Posterior vena cava (tissue), 2 donors: Measurements from ENCODE around the gene BTD. TPM values are rescaled to one million over a fixed set of nuclear protein-coding genes. Genes with fewer than 3 reads are reported as not detected.
"Not testable (repeated sequence)": the region's sequence is repeated elsewhere in the genome, so short reads cannot be mapped to it uniquely, and the experiment has no call there.

Experiments
- DNase-seq: peaks from one replicate; pipeline ENCODE4 v3.0.0-alpha.2; 2020; ENCODE audit warnings: low spot score
- intact Hi-C, 2 donors: fragments of 100-400 bp; cut with DNase I; formaldehyde crosslinking; loops; one replicate each; pipeline versions ENCODE4 v1.14.1 to v1.14.2; 2022 to 2023
- total RNA-seq, 2 donors: library from RNA; stranded (reverse); fragmentation: NEBNext Ultra II Directional; extraction: Animal tissue kit (Norgen Biotek cat#: 25700); gene quantifications; one replicate each; pipeline ENCODE4 v1.2.1, GENCODE V29; 2021
- donor health status: DM: yes; HTN: yes; CAD: no.
- donor health status: DM: yes; HTN: yes; CAD: no.

BTD gene
- total RNA-seq, 2 donors from 2014 or later, result 13.3 to 18.1 TPM

DNA sequence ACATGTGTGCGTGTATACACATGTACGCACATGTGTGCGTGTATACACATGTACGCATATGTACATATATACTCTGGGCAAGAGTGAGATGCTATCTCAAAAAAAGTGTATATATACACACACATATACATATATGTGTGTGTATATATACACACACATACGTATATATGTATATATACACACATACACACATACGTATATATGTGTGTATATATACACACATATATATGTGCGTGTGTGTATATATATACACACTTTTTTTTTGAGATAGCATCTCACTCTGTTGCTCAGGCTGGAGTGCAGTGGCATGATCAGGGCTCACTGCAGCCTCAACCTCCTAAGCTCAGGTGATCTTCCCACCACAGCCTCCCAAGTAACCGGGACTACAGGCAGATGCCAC lies 8.6 kb upstream of the BTD start:
- no peak for DNase-seq
- intact Hi-C loops, result no loop called here

- no peak for DNase-seq
- intact Hi-C loops, result no loop called here
These were observed 5.6 kb upstream of the BTD start for GRCh38 chr3:15595955-15596354.

DNA sequence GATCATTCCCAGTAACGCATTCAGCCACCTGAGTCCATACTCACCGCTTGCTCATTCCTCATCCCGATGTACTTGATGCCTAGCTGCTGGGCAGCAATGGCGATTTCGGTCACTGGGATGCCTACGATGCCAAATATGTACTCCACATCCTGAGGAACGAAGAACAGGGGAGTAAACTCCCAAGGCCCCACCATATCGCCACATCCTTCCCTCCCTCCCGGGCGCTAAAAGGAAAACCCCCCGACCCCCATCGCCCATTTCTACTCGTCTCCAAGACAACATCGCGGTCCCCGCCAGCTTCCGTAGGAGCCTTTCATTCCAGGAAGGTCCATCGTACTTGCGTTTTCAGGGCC lies 523 bp upstream of the BTD start:
- intact Hi-C loops, result no loop called here
- DNase-seq, result no peak

- intact Hi-C loops, result no loop called here
- no peak for DNase-seq
These were observed 596 bp downstream of the BTD start for GRCh38 chr3:15602146-15602536.

DNA sequence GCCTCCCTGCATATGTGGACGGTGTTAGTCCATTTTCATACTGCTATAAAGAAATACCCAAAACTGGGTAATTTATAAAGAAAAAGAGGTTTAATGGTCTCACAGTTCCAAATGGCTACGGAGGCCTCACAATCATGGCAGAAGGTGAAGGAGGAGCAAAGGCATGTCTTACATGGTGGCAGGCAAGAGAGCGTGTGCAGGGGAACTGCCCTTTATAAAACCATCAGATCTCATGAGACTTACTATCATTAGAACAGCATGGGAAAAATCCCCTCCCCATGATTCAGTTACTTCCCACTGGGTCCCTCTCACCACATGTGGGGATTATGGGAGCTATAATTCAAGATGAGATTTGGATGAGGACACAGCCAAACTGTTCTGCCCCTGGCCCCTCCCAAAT lies 1.3 kb downstream of the BTD start:
- DNase-seq, intact Hi-C loops: not testable (repeated sequence)

GRCh38 chr3:15604584-15604983 lies 3.0 kb downstream of the BTD start:
- intact Hi-C loops, DNase-seq: not testable (repeated sequence)

DNA sequence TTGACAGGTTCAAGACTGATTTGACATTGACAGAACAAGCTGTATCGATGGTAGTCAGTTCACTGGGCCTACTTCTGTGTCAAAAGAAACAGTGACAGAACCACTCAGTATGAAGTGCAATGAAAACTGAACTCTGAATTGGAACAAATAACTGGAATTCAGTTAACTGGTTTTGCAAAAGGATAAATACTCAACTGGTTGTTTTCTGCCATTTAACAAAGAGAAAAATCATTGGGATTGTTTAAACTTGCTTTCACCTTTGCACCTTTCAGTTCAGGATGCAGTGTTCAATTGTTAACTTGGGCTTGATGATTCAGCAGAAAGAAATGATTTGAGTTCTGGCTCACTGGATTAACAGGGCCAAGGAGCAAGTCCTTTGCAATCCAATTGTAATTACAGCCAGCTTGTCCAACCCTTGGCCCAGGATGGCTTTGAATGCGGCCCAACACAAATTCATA lies 4.9 kb downstream of the BTD start:
- DNase-seq, result no peak
- intact Hi-C loops, result no loop called here

DNA sequence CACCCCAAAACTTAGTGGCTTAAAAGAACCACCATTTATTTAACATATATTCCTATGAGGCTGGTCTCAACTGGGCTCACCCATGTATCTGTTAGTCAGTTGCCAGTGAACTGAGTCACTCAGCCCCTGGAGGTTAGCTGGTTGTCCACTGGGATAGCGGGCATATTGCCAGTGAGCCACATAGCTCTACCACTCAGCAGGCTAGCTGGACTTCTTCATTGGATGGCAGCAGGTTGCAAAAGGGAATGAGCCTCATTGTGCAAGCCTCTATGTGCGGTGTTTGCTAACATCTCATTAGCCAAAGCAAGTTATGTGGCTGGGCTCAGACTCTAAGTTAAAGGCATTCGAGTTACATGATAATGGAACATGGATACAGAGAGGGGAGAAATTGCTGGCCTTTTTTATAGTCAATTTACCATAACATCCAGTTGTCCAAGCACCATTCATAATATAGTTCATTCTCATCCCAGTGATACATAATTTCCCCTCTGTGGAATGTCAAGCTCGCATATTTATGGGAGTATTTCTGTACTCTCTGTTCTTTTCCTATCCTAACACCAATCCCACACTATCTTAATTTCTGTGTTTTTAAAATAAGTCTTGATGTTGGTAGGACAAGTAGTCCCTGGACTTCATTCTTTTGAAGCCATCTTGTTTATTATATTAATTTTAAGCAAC lies 8.7 kb downstream of the BTD start:
- no peak for DNase-seq
- intact Hi-C loops, result no loop called here

GRCh38 chr3:15611018-15611417 lies 9.5 kb downstream of the BTD start:
- intact Hi-C loops, result no loop called here
- no peak for DNase-seq

- intact Hi-C loops, result no loop called here
- no peak for DNase-seq
These were observed 10.5 kb downstream of the BTD start for GRCh38 chr3:15612001-15612400.

DNA sequence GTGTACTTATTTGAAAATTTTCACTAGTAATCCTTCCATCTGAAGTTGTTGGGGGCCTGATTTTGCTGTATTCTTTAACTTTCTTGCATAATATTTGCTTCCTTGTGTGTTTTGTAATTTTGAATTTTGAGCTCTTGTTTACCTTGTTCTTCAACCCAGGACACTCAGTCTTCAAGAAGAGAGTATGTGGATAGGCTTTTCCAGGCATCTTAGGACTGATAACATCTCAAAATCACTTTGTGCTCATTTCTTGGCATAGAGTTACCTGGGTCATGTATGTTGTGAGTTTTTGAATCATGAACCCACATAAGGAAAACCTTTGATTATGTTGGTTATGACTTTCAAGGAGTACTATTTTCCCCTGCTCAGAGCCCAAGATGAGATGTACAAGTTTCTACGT lies 13.4 kb downstream of the BTD start:
- intact Hi-C loops, result no loop called here
- no peak for DNase-seq

DNA sequence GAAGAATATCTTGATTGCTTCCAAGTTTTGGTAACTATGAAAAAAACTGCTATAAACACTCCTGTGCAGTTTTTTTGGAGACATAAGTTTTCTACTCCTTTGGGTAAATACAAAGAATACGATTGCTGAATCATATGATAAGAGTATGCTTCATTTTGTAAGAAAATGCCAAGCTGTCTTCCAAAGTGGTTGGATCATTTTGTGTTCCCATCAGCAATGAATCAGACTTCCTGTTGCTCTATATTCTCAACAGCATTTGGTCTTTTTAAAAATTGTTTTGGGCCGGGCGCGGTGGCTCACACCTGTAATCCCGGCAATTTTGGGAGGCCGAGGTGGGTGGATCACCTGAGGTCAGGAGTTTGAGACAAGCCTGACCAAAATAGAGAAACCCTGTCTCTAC lies 14.5 kb downstream of the BTD start:
- intact Hi-C loops, result no loop called here
- DNase-seq, result no peak

DNA sequence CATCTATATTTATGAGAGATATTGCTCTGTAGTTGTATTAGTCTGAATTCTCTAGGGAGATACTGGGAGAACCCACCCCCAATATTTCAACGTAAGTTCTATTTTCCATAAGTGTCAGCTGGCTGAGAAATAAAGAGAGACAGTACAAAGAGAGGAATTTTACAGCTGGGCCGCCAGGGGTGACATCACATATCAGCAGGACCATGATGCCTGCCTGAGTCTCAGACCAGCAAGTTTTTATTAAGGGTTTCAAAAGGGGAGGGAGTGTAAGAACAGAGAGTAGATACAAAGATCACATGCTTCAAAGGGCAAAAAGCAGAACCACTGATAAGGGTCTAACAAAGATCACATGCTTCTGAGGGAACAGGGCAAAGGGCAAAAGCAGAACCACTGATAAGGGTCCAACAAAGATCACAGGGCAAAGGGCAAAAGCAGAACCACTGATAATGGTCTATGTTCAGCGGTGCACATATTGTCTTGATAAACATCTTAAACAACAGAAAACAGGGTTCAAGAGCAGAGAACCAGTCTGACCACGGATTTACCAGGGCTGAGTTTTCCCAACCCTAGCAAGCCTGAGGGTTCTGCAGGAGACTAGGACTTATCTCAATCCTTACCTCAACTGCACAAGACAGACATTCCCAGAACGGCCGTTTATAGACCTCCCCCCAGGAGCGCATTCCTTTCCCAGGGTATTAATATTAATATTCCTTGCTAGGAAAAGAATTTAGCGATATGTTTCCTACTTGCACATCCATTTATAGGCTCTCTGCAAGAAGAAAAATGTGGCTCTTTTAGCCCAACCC lies 18.3 kb downstream of the BTD start:
- intact Hi-C loops, result not testable (repeated sequence)

GRCh38 chr3:15623535-15624440 lies 22.2 kb downstream of the BTD start:
- DNase-seq, result no peak
- intact Hi-C loops, result no loop called here

More for the DNA sequence above, 18.3 kb downstream of the BTD start:
- not testable (repeated sequence) for DNase-seq

DNA sequence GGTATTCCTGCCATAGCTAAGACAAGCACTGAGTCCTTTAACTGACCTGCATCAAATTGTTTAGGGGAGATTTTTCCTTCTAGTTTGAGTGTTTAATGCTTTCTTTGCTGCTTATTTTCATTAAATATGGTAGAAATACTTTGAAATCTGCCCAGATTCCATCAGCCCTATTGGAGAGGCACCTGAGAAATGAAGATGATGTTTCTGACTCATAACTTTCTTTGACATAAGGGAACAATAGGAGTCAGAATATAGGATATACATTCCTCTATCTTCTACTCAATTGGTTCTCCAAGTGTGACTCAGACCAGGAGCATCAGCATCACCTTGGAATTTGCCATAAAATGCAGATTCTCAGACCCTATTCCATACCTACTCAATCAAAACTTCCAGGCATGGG lies 27.4 kb downstream of the BTD start:
- DNase-seq, result no peak
- intact Hi-C loops, result loop anchor here in 1 of 2 donors (5.0 kb wide), 1 partner anchor 178 kb away; no protein-coding TSS in a partner anchor

- intact Hi-C loops, result loop anchor here (5.0 to 10.0 kb wide), 2 partner anchors 165 to 177 kb away; partner anchors contain the start of gene ANKRD28 (in 1 of the 2)
- no peak for DNase-seq
These were observed 28.5 kb downstream of the BTD start for GRCh38 chr3:15629860-15630597.

DNA sequence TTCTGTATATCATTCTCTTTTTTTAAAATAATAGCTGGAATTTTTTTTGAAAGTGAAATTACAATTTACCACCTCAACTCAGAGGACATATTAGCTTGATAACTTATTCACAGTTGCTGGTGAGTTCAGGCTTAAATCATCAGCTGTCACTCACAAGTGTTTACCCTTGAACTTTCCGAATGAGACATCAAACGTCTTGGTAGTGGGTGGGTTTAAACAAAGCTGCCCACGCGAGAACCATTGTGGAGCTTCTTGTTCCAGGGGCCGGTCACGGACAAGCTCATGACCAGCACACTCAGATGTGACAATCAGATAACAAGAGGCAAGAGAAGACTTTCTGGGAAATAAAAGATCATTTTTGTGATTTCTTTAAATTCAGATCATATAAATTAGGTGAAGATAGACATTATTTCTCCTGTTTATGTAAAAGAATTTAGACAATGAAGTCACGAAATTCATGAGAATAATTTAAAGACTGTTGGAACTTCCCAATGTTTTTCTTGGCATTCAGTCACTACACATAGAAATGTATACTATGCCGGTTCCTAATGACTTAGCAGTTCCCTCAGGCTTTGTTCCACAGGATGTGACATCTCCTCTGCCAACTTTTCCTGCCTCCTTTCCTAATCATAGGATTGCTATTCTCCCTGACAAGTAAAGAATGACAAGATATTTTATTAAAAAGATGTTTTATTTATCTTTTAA lies 29.3 kb downstream of the BTD start:
- intact Hi-C loops, result loop anchor here in 1 of 2 donors (10.0 kb wide), 1 partner anchor 164 kb away; the partner anchor contains the start of gene ANKRD28
- DNase-seq, result no peak
